HCT116 (cell line): Measurements from ENCODE around the gene MAPK8IP1. TPM values are rescaled to one million over a fixed set of nuclear protein-coding genes. Genes with fewer than 3 reads are reported as not detected.

Source experiments
- ATAC-seq: fragments of 200-7000 bp; cut with Tn5 transposase; 2 replicates; pipeline ENCODE4 v1.9.1; 2020; ENCODE audit warnings: mild to moderate bottlenecking, moderate library complexity
- BruUV-seq: library from RNA; stranded (reverse); fragments of 400-500 nt; replicated peaks from 2 replicates; lab custom pipeline; 2021; lab: Mats Ljungman, UMichigan
- CTCF ChIA-PET: fragments of 300-600 bp; sonication (Branson Sonifier 250); formaldehyde crosslinking; loops from one replicate; lab custom pipeline; 2021; ENCODE audit warnings: antibody characterized with exemption; lab: Charles Lee
- POLR2A ChIA-PET: fragments of 300-600, 350-600 bp; sonication (Branson Sonifier 250); formaldehyde crosslinking; loops from one replicate; lab custom pipeline; 2021; ENCODE audit warnings: antibody characterized with exemption; lab: Charles Lee
- RAD21 ChIA-PET, 2 experiments: fragments of 300-600 bp; sonication (Branson Sonifier 250); formaldehyde crosslinking; loops; one replicate each; lab custom pipeline; 2023; ENCODE audit warnings: low total read pairs in 2 of 2; ENCODE audit not compliant: uncharacterized antibody in 2 of 2, unreplicated experiment in 2 of 2, low non-redundant PET in 1 of 2; lab: Charles Lee
- DNase-seq: peaks from one replicate; pipeline ENCODE4 v3.0.0-alpha.2; 2010; ENCODE audit warnings: low read depth, low spot score
- H2AFZ ChIP-seq: fragments of 200-600 bp; shearing (Covaris generic), sonication (generic); 2 replicates; pipeline ENCODE4 v1.6.1; 2017; ENCODE audit warnings: low read depth, mixed run types, mixed read lengths, antibody characterized with exemption, low read length; ENCODE audit not compliant: poor library complexity, severe bottlenecking
- H3K27ac ChIP-seq: 2 replicates; pipeline ENCODE4 v1.5.1; 2012; ENCODE audit warnings: low read depth, low read length
- H3K27me3 ChIP-seq: fragments of 200-600 bp; sonication (generic); 2 replicates; pipeline ENCODE4 v1.6.1; 2016; ENCODE audit warnings: mixed run types, low read length, mixed read lengths; ENCODE audit not compliant: insufficient read depth
- H3K36me3 ChIP-seq, 2 experiments: fragments of 200-500 bp in 1 of 2; fragments of 200-600 bp in 1 of 2; sonication (Bioruptor generic) in 1 of 2; sonication (generic) in 1 of 2; 2 replicates each; pipeline versions ENCODE4 v1.5.1 to v1.6.1; 2014 to 2016; ENCODE audit warnings: low read length in 2 of 2, inconsistent platforms in 1 of 2, mixed read lengths in 1 of 2, mixed run types in 1 of 2; ENCODE audit not compliant: insufficient read depth in 2 of 2, control insufficient read depth in 1 of 2
- H3K4me1 ChIP-seq, 2 experiments: fragments of 200-600 bp in 1 of 2; sonication (generic) in 1 of 2; 2 replicates each; pipeline versions ENCODE4 v1.5.1 to v1.6.1; 2012 to 2017; ENCODE audit warnings: low read length in 2 of 2, inconsistent platforms in 1 of 2, mild to moderate bottlenecking in 1 of 2, mixed read lengths in 1 of 2, mixed run types in 1 of 2, moderate library complexity in 1 of 2; ENCODE audit not compliant: insufficient read depth in 2 of 2, control insufficient read depth in 1 of 2
- H3K4me2 ChIP-seq: fragments of 200-600 bp; sonication (generic); 2 replicates; pipeline ENCODE4 v1.6.1; 2017; ENCODE audit warnings: mixed run types, low read length, mixed read lengths
- H3K4me3 ChIP-seq, 2 experiments: fragments of 200-600 bp in 1 of 2; sonication (generic) in 1 of 2; replicated peaks in 1 of 2; 2 replicates each; pipeline ENCODE4 v1.5.1; 2011 to 2016; ENCODE audit warnings: low read length in 2 of 2, control low read depth in 1 of 2, low read depth in 1 of 2, mild to moderate bottlenecking in 1 of 2, mixed read lengths in 1 of 2, mixed run types in 1 of 2
- H3K79me2 ChIP-seq: fragments of 200-600 bp; sonication (generic); 2 replicates; pipeline ENCODE4 v1.6.1; 2017; ENCODE audit warnings: mild to moderate bottlenecking, mixed run types, low read length, moderate library complexity, mixed read lengths; ENCODE audit not compliant: insufficient read depth
- H3K9ac ChIP-seq: fragments of 200-600 bp; sonication (generic); 2 replicates; pipeline ENCODE4 v1.6.1; 2016; ENCODE audit warnings: low read length, mixed read lengths
- H3K9me2 ChIP-seq: fragments of 200-600 bp; sonication (generic), shearing (Covaris generic); 2 replicates; pipeline ENCODE4 v1.6.1; 2017; ENCODE audit warnings: mixed run types, mild to moderate bottlenecking, moderate library complexity; ENCODE audit not compliant: insufficient read depth
- H3K9me3 ChIP-seq, 2 experiments: fragments of 200-500 bp in 1 of 2; fragments of 200-600 bp in 1 of 2; sonication (Bioruptor generic) in 1 of 2; sonication (generic) in 1 of 2; 2 replicates each; pipeline ENCODE4 v1.6.1; 2014 to 2017; ENCODE audit warnings: low read length in 2 of 2, mixed read lengths in 2 of 2, inconsistent platforms in 1 of 2, low read depth in 1 of 2, mild to moderate bottlenecking in 1 of 2, mixed run types in 1 of 2, moderate library complexity in 1 of 2; ENCODE audit not compliant: control insufficient read depth in 1 of 2, insufficient read depth in 1 of 2
- H4K20me1 ChIP-seq: fragments of 200-600 bp; sonication (generic), shearing (Covaris generic); 2 replicates; pipeline ENCODE4 v1.6.1; 2017; ENCODE audit warnings: mixed run types, mild to moderate bottlenecking, moderate library complexity; ENCODE audit not compliant: insufficient read depth
- CBX3 ChIP-seq: IDR thresholded peaks from 2 replicates; pipeline ENCODE4 v1.6.1; 2012; ENCODE audit warnings: low read depth
- CTCF ChIP-seq, 3 experiments: fragments of 200-600 bp in 1 of 3; sonication (generic) in 1 of 3; IDR thresholded peaks in 2 of 3; conservative IDR thresholded peaks in 1 of 3; 2 replicates each; pipeline ENCODE4 v1.5.1; 2012 to 2017; ENCODE audit warnings: low read depth in 2 of 3, low read length in 2 of 3, antibody characterized with exemption in 1 of 3, borderline replicate concordance in 1 of 3, control low read depth in 1 of 3, mild to moderate bottlenecking in 1 of 3, mixed read lengths in 1 of 3, mixed run types in 1 of 3, moderate library complexity in 1 of 3; ENCODE audit not compliant: insufficient read depth in 1 of 3
- EGR1 ChIP-seq: IDR thresholded peaks from 2 replicates; pipeline ENCODE4 v1.6.1; 2012; ENCODE audit warnings: low read depth
- EZH2 ChIP-seq: fragments of 200-600 bp; sonication (generic); IDR thresholded peaks from 2 replicates; pipeline ENCODE4 v1.6.1; 2017; ENCODE audit warnings: antibody characterized with exemption, mixed run types
- EZH2phosphoT487 ChIP-seq: fragments of 200-600 bp; IDR thresholded peaks from 2 replicates; pipeline ENCODE4 v1.6.1; 2018; ENCODE audit warnings: antibody characterized with exemption, borderline replicate concordance
- POLR2A ChIP-seq: IDR thresholded peaks from 2 replicates; pipeline ENCODE4 v1.7.0; 2011; ENCODE audit warnings: borderline replicate concordance; ENCODE audit not compliant: insufficient read depth, insufficient read length; ENCODE audit errors: extremely low read depth
- POLR2AphosphoS5 ChIP-seq: IDR thresholded peaks from 2 replicates; pipeline ENCODE4 v1.6.1; 2011; ENCODE audit warnings: mild to moderate bottlenecking, low read depth, low read length, moderate library complexity
- YY1 ChIP-seq: IDR thresholded peaks from 2 replicates; pipeline ENCODE4 v1.6.1; 2011; ENCODE audit warnings: low read length, low read depth, moderate library complexity, mild to moderate bottlenecking; ENCODE audit not compliant: insufficient replicate concordance; ENCODE audit errors: extremely low read depth
- intact Hi-C: fragments of 100-400 bp; cut with micrococcal nuclease; formaldehyde crosslinking; loops from 2 replicates; pipeline ENCODE4 v1.10.0; 2022
- total RNA-seq: library from RNA; stranded (reverse); gene quantifications from one replicate; pipeline ENCODE4 v1.2.1, GENCODE V29; 2021; ENCODE audit not compliant: unreplicated experiment

The MAPK8IP1 gene
- total RNA-seq, 1 experiment from 2014 or later: 10.1 TPM

- H3K4me1 ChIP-seq: peaks cover 0 to 8% of the 10 kb centered on the region in 2 experiments; a peak in 3 of 4 replicates
- RAD21 ChIA-PET: no interaction called here
- CTCF ChIA-PET: no interaction called here
These were observed 46.8 kb downstream of the MAPK8IP1 start for GRCh38 chr11:45932217-45932616.

More at GRCh38 chr11:45932217-45932616, 46.8 kb downstream of the MAPK8IP1 start:
- no peak for DNase-seq
- Histone ChIP-seq H3K4me3 (no peak overlapping the region), H3K4me2 (no peak overlapping the region), H3K27me3 (no peaks in the 10 kb centered on the region), H3K27ac (no peak overlapping the region), H3K9me3 (no peaks in the 10 kb centered on the region), H4K20me1 (no peaks in the 10 kb centered on the region), H3K79me2 (no peaks in the 10 kb centered on the region), H3K9ac (no peak overlapping the region), H3K36me3 (peaks cover 8 to 12% of the 10 kb centered on the region in 2 experiments; a peak in 3 of 4 replicates)
- no peak for ATAC-seq
- POLR2A ChIA-PET: no interaction called here
- intact Hi-C loops: no loop called here
- no TSS peak for BruUV-seq
- TF ChIP-seq CTCF (IDR thresholded peaks at IDR 0.05 in 2 of 3, conservative IDR thresholded peaks at IDR 0.05 in 1 of 3; ENCODE audit: borderline replicate concordance in 1 of 3, insufficient read depth in 1 of 3, low read depth in 2 of 3, low read length in 2 of 3) (no peak), EZH2 (no peak), YY1 (no peak), EZH2phosphoT487 (no peak), EGR1 (no peak), POLR2A (no peak), POLR2AphosphoS5 (no peak), CBX3 (no peak)
- TF ChIP-seq, all 23 proteins: peak for 0
- H2AFZ ChIP-seq: no peak overlapping the region
- H3K9me2 ChIP-seq: no peaks in the 10 kb centered on the region
